Calu3 (cell line): Measurements from ENCODE around the gene NHP2. TPM values are rescaled to one million over a fixed set of nuclear protein-coding genes. Genes with fewer than 3 reads are reported as not detected.

Source experiments
- BruUV-seq: library from RNA; stranded (reverse); fragments of 400-500 nt; replicated peaks from 2 replicates; lab custom pipeline; 2021; lab: Mats Ljungman, UMichigan
- CTCF ChIA-PET: fragments of 300-600 bp; sonication (Branson Sonifier 250); formaldehyde crosslinking; loops from one replicate; lab custom pipeline; 2022; ENCODE audit warnings: antibody characterized with exemption; lab: Charles Lee
- DNase-seq: peaks from one replicate; pipeline ENCODE4 v3.0.0; 2022
- H3K27ac Mint-ChIP-seq: one replicate; pipeline ENCODE4 v1.8.0; 2022; ENCODE audit warnings: mixed read lengths; ENCODE audit not compliant: unreplicated experiment
- H3K27me3 Mint-ChIP-seq: one replicate; pipeline ENCODE4 v1.8.0; 2022; ENCODE audit warnings: mixed read lengths; ENCODE audit not compliant: unreplicated experiment
- H3K36me3 Mint-ChIP-seq: one replicate; pipeline ENCODE4 v1.8.0; 2022; ENCODE audit warnings: mild to moderate bottlenecking, moderate library complexity, mixed read lengths; ENCODE audit not compliant: insufficient read depth, unreplicated experiment
- H3K4me1 Mint-ChIP-seq: one replicate; pipeline ENCODE4 v1.8.0; 2022; ENCODE audit warnings: mild to moderate bottlenecking, low read depth, mixed read lengths; ENCODE audit not compliant: unreplicated experiment
- H3K4me3 Mint-ChIP-seq: one replicate; pipeline ENCODE4 v1.8.0; 2022; ENCODE audit warnings: mild to moderate bottlenecking, low read depth, moderate library complexity, mixed read lengths; ENCODE audit not compliant: unreplicated experiment
- H3K9me3 Mint-ChIP-seq: one replicate; pipeline ENCODE4 v1.8.0; 2022; ENCODE audit warnings: low read depth, mixed read lengths; ENCODE audit not compliant: unreplicated experiment
- intact Hi-C: fragments of 100-400 bp; cut with micrococcal nuclease; formaldehyde crosslinking; loops from one replicate; pipeline ENCODE4 v1.10.0; 2022; ENCODE audit not compliant: unreplicated experiment
- total RNA-seq: library from RNA; stranded (reverse); gene quantifications from 2 replicates; pipeline ENCODE4 v1.2.3, GENCODE V29; 2022
- TF ChIP-seq, protein P1 (sequence below): fragments of 200-600 bp; IDR thresholded peaks from one replicate; pipeline ENCODE4 v1.8.0; 2022; ENCODE audit warnings: antibody characterized with exemption; ENCODE audit not compliant: unreplicated experiment

Gene NHP2
- total RNA-seq, 1 experiment from 2014 or later, result 182 TPM

GRCh38 chr5:178192244-178192643 is 38.6 kb upstream of the NHP2 start:
- H3K36me3 Mint-ChIP-seq, result no peaks in the 10 kb centered on the region
- H3K27me3 Mint-ChIP-seq, result peaks cover 63% of the 10 kb centered on the region
- TF ChIP-seq, protein P1, sequence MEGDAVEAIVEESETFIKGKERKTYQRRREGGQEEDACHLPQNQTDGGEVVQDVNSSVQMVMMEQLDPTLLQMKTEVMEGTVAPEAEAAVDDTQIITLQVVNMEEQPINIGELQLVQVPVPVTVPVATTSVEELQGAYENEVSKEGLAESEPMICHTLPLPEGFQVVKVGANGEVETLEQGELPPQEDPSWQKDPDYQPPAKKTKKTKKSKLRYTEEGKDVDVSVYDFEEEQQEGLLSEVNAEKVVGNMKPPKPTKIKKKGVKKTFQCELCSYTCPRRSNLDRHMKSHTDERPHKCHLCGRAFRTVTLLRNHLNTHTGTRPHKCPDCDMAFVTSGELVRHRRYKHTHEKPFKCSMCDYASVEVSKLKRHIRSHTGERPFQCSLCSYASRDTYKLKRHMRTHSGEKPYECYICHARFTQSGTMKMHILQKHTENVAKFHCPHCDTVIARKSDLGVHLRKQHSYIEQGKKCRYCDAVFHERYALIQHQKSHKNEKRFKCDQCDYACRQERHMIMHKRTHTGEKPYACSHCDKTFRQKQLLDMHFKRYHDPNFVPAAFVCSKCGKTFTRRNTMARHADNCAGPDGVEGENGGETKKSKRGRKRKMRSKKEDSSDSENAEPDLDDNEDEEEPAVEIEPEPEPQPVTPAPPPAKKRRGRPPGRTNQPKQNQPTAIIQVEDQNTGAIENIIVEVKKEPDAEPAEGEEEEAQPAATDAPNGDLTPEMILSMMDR, result no peak
- no TSS peak for BruUV-seq
- intact Hi-C loops, result no loop called here
- H3K4me3 Mint-ChIP-seq, result no peak overlapping the region
- no peak for DNase-seq
- H3K27ac Mint-ChIP-seq, result no peak overlapping the region
- peaks cover 8% of the 10 kb centered on the region for H3K9me3 Mint-ChIP-seq
- no peaks in the 10 kb centered on the region for H3K4me1 Mint-ChIP-seq
- CTCF ChIA-PET, result no interaction called here

- Mint-ChIP-seq H3K4me1 (no peaks in the 10 kb centered on the region), H3K36me3 (no peaks in the 10 kb centered on the region), H3K27ac (no peak overlapping the region), H3K9me3 (peaks cover 8% of the 10 kb centered on the region), H3K4me3 (no peak overlapping the region), H3K27me3 (peaks cover 63% of the 10 kb centered on the region)
- BruUV-seq, result no TSS peak
- TF ChIP-seq, protein P1, result no peak
- no peak for DNase-seq
- CTCF ChIA-PET, result no interaction called here
- intact Hi-C loops, result no loop called here
These were observed 38.0 kb upstream of the NHP2 start for GRCh38 chr5:178191661-178192060.

DNA sequence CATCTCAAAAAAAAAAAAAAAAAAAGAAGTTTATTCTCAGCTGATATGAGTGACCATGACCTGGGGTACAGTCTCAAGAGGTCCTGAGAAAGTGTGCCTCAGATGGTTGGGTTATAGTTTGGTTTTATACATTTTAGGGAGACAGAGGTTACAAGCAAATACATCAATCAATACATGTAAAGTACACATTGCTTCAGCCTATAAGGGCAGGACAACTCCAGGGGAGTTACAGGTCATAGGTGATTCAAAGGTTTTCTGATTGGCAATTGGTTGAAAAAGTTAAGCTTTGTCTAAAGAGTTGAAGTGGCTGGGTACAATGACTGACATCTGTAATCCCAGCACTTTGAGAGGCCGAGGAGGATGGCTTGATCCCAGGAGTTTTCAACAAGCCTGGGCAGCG is 35.7 kb upstream of the NHP2 start:
- Mint-ChIP-seq H3K4me1 (no peaks in the 10 kb centered on the region), H3K4me3 (no peak overlapping the region), H3K27me3 (peaks cover 40% of the 10 kb centered on the region), H3K27ac (no peak overlapping the region), H3K9me3 (peaks cover 8% of the 10 kb centered on the region), H3K36me3 (no peaks in the 10 kb centered on the region)
- intact Hi-C loops, result no loop called here
- BruUV-seq, result no TSS peak
- DNase-seq, result no peak
- TF ChIP-seq, protein P1, result no peak
- CTCF ChIA-PET, result interaction anchor here (0.5 to 0.8 kb wide), 2 partner anchors 20 to 211 kb away, joined by 3 to 6 read pairs; no protein-coding TSS in a partner anchor

- no peak within 1 kb of the TSS for H3K4me3 Mint-ChIP-seq
- H3K27ac Mint-ChIP-seq, result no peak within 1 kb of the TSS
- intact Hi-C loops, result no loop called here
- no peak for DNase-seq
- H3K9me3 Mint-ChIP-seq, result no peaks in the 10 kb centered on the region
- peaks cover 18% of the 10 kb centered on the region for H3K27me3 Mint-ChIP-seq
- CTCF ChIA-PET, result no interaction called here
- TF ChIP-seq, protein P1, result no peak
- no peaks in the 10 kb centered on the region for H3K36me3 Mint-ChIP-seq
- BruUV-seq, result no TSS peak
- H3K4me1 Mint-ChIP-seq, result no peaks in the 10 kb centered on the region
These were observed 33.3 kb upstream of the NHP2 start, which contains the start of gene GMCL2 for GRCh38 chr5:178187014-178187413. Gene GMCL2 (minus strand): TSS chr5:178187371. CDS start chr5:178187299, 72 bp downstream.
